Panc1 (cell line): ENCODE data around the gene ATXN7L3. TPM values are rescaled to one million over a fixed set of nuclear protein-coding genes. Genes with fewer than 3 reads are reported as not detected.
A peak's percentile ranks its signal among the peaks of the same experiment; 100 is the strongest.

Experiments
- ATAC-seq: fragments of 200-7000 bp; cut with Tn5 transposase; 2 replicates; pipeline ENCODE4 v1.9.1; 2020; ENCODE audit warnings: mild to moderate bottlenecking, moderate library complexity
- BruUV-seq: library from RNA; stranded (reverse); fragments of 400-500 nt; replicated peaks from 2 replicates; lab custom pipeline; 2021; lab: Mats Ljungman, UMichigan
- CTCF ChIA-PET: fragments of 300-600 bp; sonication (Branson Sonifier 250); formaldehyde crosslinking; loops from one replicate; lab custom pipeline; 2022; ENCODE audit warnings: antibody characterized with exemption; lab: Charles Lee
- POLR2A ChIA-PET: fragments of 300-600 bp; sonication (Branson Sonifier 250); formaldehyde crosslinking; loops from one replicate; lab custom pipeline; 2022; ENCODE audit warnings: antibody characterized with exemption; lab: Charles Lee
- DNase-seq: peaks from one replicate; pipeline ENCODE4 v3.0.0-alpha.2; 2010; ENCODE audit warnings: low read depth, low spot score
- H3K27ac ChIP-seq: 2 replicates; pipeline ENCODE4 v1.5.1; 2011; ENCODE audit warnings: mild to moderate bottlenecking, low read length, inconsistent platforms
- H3K27me3 ChIP-seq: fragments of 200-500 bp; sonication (Bioruptor generic); 2 replicates; pipeline ENCODE4 v1.6.0; 2014; ENCODE audit warnings: low read length, inconsistent platforms; ENCODE audit not compliant: control insufficient read depth, insufficient read depth
- H3K36me3 ChIP-seq: fragments of 200-500 bp; sonication (Bioruptor generic); 2 replicates; pipeline ENCODE4 v1.5.1; 2014; ENCODE audit warnings: inconsistent platforms, mild to moderate bottlenecking, low read length, moderate library complexity; ENCODE audit not compliant: control insufficient read depth, insufficient read depth
- H3K4me1 ChIP-seq: 2 replicates; pipeline ENCODE4 v1.5.1; 2011; ENCODE audit warnings: inconsistent platforms, mild to moderate bottlenecking, low read length, moderate library complexity; ENCODE audit not compliant: control insufficient read depth, insufficient read depth
- H3K4me3 ChIP-seq, 2 experiments: 2 replicates each; pipeline ENCODE4 v1.5.1; 2011 to 2012; ENCODE audit warnings: low read depth in 2 of 2, low read length in 2 of 2, mild to moderate bottlenecking in 2 of 2, inconsistent platforms in 1 of 2, moderate library complexity in 1 of 2
- H3K9me3 ChIP-seq: fragments of 200-500 bp; sonication (Bioruptor generic); 2 replicates; pipeline ENCODE4 v1.5.1; 2014; ENCODE audit warnings: low read depth, mild to moderate bottlenecking, inconsistent platforms, low read length, moderate library complexity; ENCODE audit not compliant: control insufficient read depth, insufficient read depth
- CTCF ChIP-seq: fragments of 450-650 bp; IDR thresholded peaks from 2 replicates; pipeline ENCODE4 v1.5.1; 2017; ENCODE audit warnings: mild to moderate bottlenecking
- POLR2AphosphoS5 ChIP-seq: IDR thresholded peaks from 2 replicates; pipeline ENCODE4 v1.6.1; 2012; ENCODE audit warnings: mild to moderate bottlenecking, low read depth, low read length, moderate library complexity
- REST ChIP-seq, 2 experiments: IDR thresholded peaks; 2 replicates each; pipeline ENCODE4 v1.6.1; 2011 to 2012; ENCODE audit warnings: low read depth in 2 of 2, control low read depth in 1 of 2, low read length in 1 of 2, mild to moderate bottlenecking in 1 of 2, moderate library complexity in 1 of 2; ENCODE audit not compliant: insufficient read depth in 1 of 2
- SIN3A ChIP-seq: IDR thresholded peaks from 2 replicates; pipeline ENCODE4 v1.6.1; 2012; ENCODE audit warnings: low read depth, mild to moderate bottlenecking, low read length, moderate library complexity, borderline replicate concordance; ENCODE audit not compliant: insufficient read depth
- TCF7L2 ChIP-seq: IDR thresholded peaks from 2 replicates; pipeline ENCODE4 v1.6.1; 2011; ENCODE audit warnings: mild to moderate bottlenecking, low read depth, low read length, inconsistent platforms
- in situ Hi-C: cut with HindIII; loops from 2 replicates; pipeline ENCODE4 v1.10.0; 2016; ENCODE audit warnings: low sequenced_read_pairs, low pct_unique_long_range_greater_than_20kb
- intact Hi-C: fragments of 100-400 bp; cut with micrococcal nuclease; formaldehyde crosslinking; loops from one replicate; pipeline ENCODE4 v1.10.0; 2022; ENCODE audit not compliant: unreplicated experiment
- total RNA-seq: library from RNA; stranded (reverse); gene quantifications from one replicate; pipeline ENCODE4 v1.2.1, GENCODE V29; 2021; ENCODE audit not compliant: unreplicated experiment

ATXN7L3 gene
- total RNA-seq, 1 experiment from 2014 or later = 69.8 TPM

- CTCF ChIA-PET = no interaction called here
- peak; percentile 53 for ATAC-seq
- H3K27ac ChIP-seq = no peak overlapping the region
- TF ChIP-seq TCF7L2 (no peak), POLR2AphosphoS5 (peak; percentile 23; the same call in 1 of the 2 replicates), CTCF (peak; percentile 50), SIN3A (no peak; the same call in 1 of the 2 replicates)
- no peak for DNase-seq
- H3K4me3 ChIP-seq = peak overlapping the region; percentile 30 to 69
- H3K36me3 ChIP-seq = peaks cover 8% of the 10 kb centered on the region
- POLR2A ChIA-PET = interaction anchor here (0.6 kb wide), 1 partner anchor 115 kb away, joined by 6 read pairs; no protein-coding TSS in a partner anchor
- in situ Hi-C loops = no loop called here
- H3K4me1 ChIP-seq = peaks cover 26% of the 10 kb centered on the region
- BruUV-seq = no TSS peak
- no peaks in the 10 kb centered on the region for H3K9me3 ChIP-seq
- intact Hi-C loops = no loop called here
- H3K27me3 ChIP-seq = no peaks in the 10 kb centered on the region
Observed at GRCh38 chr17:44219108-44219615, 19.5 kb upstream of the ATXN7L3 start.

- intact Hi-C loops = no loop called here
- ChIA-PET CTCF (interaction anchor here (0.6 to 0.9 kb wide), 2 partner anchors 20 to 91 kb away, joined by 5 read pairs; no protein-coding TSS in a partner anchor), POLR2A (interaction anchor here (0.6 kb wide), 1 partner anchor 108 kb away, joined by 6 read pairs; no protein-coding TSS in a partner anchor)
- ATAC-seq (peak; percentile 29), DNase-seq (no peak)
- Histone ChIP-seq H3K4me3 (peak overlapping the region; percentile 58 to 69), H3K4me1 (peaks cover 22% of the 10 kb centered on the region), H3K9me3 (no peaks in the 10 kb centered on the region), H3K27me3 (no peaks in the 10 kb centered on the region), H3K27ac (peak overlapping the region; percentile 76), H3K36me3 (peaks cover 8% of the 10 kb centered on the region)
- no peak for TF ChIP-seq POLR2AphosphoS5
- no peak for TF ChIP-seq TCF7L2
- no peak; the same call in 1 of the 2 replicates for TF ChIP-seq SIN3A
- TF ChIP-seq CTCF = no peak; the same call in none of the 2 replicates
- no peak for TF ChIP-seq REST (IDR thresholded peaks at IDR 0.05; ENCODE audit: insufficient read depth in 1 of 2, low read depth in 2 of 2, low read length in 1 of 2)
- no TSS peak for BruUV-seq
- in situ Hi-C loops = no loop called here
Observed at GRCh38 chr17:44218344-44219107, 18.8 kb upstream of the ATXN7L3 start.
